WTC11 (cell line): Measurements from ENCODE around the gene DCP1A.

ENCODE experiments used
- JUN ChIP-seq: sonication (generic); formaldehyde crosslinking; IDR thresholded peaks from 2 replicates; pipeline ENCODE4 v1.8.0; 2023; ENCODE audit warnings: mild to moderate bottlenecking, missing genetic modification reagents
- KAT7 ChIP-seq: sonication (generic); formaldehyde crosslinking; IDR thresholded peaks from 2 replicates; pipeline ENCODE4 v1.8.1; 2023; ENCODE audit warnings: missing genetic modification reagents, mild to moderate bottlenecking, borderline replicate concordance
- NFYB ChIP-seq: sonication (generic); formaldehyde crosslinking; conservative IDR thresholded peaks from 2 replicates; pipeline ENCODE4 v1.8.0; 2022; ENCODE audit warnings: low read depth, missing genetic modification reagents
- NR2C2 ChIP-seq: sonication (generic); formaldehyde crosslinking; IDR thresholded peaks from 2 replicates; pipeline ENCODE4 v1.8.0; 2022; ENCODE audit warnings: mild to moderate bottlenecking, missing genetic modification reagents
- TF ChIP-seq, protein P1 (sequence below): fragments of 200-600 bp; IDR thresholded peaks from 2 replicates; pipeline ENCODE4 v1.8.0; 2022; ENCODE audit warnings: antibody characterized with exemption
- TF ChIP-seq, protein P2 (sequence below): sonication (generic); formaldehyde crosslinking; IDR thresholded peaks from 2 replicates; pipeline ENCODE4 v1.8.0; 2023; ENCODE audit warnings: missing genetic modification reagents
- TF ChIP-seq, protein P3 (sequence below): sonication (generic); formaldehyde crosslinking; IDR thresholded peaks from 2 replicates; pipeline ENCODE4 v1.8.1; 2023; ENCODE audit warnings: mild to moderate bottlenecking, moderate library complexity, missing genetic modification reagents
- TF ChIP-seq, protein P4 (sequence below): sonication (generic); formaldehyde crosslinking; IDR thresholded peaks from 2 replicates; pipeline ENCODE4 v1.8.0; 2022; ENCODE audit warnings: mild to moderate bottlenecking, missing genetic modification reagents

DNA sequence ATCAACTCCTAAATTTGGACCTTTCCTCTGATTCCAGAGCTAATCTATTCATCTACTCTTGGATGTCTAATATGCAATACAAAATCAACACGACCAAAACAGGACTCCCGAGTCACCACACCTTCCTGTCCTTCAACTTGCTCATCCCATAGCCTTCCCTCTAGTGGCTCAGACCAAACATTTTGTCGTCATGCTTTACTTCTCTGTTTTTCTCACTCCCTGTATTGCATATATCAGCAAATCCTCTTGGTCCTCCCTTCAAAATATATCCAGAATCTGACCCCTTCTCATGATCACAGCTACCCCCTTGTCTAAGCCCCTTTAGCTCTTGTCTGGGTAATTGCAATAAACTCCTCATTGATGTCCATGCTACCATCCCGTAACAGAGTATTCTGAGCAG, 30.5 kb upstream of the DCP1A start:
- TF ChIP-seq, protein P1, sequence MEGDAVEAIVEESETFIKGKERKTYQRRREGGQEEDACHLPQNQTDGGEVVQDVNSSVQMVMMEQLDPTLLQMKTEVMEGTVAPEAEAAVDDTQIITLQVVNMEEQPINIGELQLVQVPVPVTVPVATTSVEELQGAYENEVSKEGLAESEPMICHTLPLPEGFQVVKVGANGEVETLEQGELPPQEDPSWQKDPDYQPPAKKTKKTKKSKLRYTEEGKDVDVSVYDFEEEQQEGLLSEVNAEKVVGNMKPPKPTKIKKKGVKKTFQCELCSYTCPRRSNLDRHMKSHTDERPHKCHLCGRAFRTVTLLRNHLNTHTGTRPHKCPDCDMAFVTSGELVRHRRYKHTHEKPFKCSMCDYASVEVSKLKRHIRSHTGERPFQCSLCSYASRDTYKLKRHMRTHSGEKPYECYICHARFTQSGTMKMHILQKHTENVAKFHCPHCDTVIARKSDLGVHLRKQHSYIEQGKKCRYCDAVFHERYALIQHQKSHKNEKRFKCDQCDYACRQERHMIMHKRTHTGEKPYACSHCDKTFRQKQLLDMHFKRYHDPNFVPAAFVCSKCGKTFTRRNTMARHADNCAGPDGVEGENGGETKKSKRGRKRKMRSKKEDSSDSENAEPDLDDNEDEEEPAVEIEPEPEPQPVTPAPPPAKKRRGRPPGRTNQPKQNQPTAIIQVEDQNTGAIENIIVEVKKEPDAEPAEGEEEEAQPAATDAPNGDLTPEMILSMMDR, result no peak
- TF ChIP-seq, protein P2, sequence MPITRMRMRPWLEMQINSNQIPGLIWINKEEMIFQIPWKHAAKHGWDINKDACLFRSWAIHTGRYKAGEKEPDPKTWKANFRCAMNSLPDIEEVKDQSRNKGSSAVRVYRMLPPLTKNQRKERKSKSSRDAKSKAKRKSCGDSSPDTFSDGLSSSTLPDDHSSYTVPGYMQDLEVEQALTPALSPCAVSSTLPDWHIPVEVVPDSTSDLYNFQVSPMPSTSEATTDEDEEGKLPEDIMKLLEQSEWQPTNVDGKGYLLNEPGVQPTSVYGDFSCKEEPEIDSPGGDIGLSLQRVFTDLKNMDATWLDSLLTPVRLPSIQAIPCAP (CRISPR knock-in tag), result no peak
- TF ChIP-seq, protein P3, sequence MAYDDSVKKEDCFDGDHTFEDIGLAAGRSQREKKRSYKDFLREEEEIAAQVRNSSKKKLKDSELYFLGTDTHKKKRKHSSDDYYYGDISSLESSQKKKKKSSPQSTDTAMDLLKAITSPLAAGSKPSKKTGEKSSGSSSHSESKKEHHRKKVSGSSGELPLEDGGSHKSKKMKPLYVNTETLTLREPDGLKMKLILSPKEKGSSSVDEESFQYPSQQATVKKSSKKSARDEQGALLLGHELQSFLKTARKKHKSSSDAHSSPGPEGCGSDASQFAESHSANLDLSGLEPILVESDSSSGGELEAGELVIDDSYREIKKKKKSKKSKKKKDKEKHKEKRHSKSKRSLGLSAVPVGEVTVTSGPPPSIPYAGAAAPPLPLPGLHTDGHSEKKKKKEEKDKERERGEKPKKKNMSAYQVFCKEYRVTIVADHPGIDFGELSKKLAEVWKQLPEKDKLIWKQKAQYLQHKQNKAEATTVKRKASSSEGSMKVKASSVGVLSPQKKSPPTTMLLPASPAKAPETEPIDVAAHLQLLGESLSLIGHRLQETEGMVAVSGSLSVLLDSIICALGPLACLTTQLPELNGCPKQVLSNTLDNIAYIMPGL, result no peak
- TF ChIP-seq NFYB (CRISPR knock-in tag), result no peak
- TF ChIP-seq JUN (CRISPR knock-in tag), result no peak
- TF ChIP-seq, protein P4, sequence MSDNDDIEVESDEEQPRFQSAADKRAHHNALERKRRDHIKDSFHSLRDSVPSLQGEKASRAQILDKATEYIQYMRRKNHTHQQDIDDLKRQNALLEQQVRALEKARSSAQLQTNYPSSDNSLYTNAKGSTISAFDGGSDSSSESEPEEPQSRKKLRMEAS (CRISPR knock-in tag), result no peak
- TF ChIP-seq KAT7 (CRISPR knock-in tag), result no peak
- TF ChIP-seq NR2C2 (CRISPR knock-in tag), result no peak
